Dermis microvascular lymphatic vessel endothelial cell (primary cell): ENCODE measurements around the gene SLC34A1. TPM values are rescaled to one million over a fixed set of nuclear protein-coding genes. Genes with fewer than 3 reads are reported as not detected.
"Not testable (repeated sequence)": the region's sequence is repeated elsewhere in the genome, so short reads cannot be mapped to it uniquely, and the experiment has no call there.

Source experiments
- DNase-seq, 2 donors: peaks; one replicate each; pipeline versions ENCODE4 v3.0.0 to v3.0.0-alpha.2; 2010; ENCODE audit warnings: low read depth in 2 of 2
- total RNA-seq: library from RNA; depleted of rRNA; stranded (reverse); fragments of >200 nt; gene quantifications from 2 replicates; pipeline ENCODE4 v1.2.1, GENCODE V29; 2014

SLC34A1 gene
- total RNA-seq, 1 donor from 2014 or later, result not detected

DNA sequence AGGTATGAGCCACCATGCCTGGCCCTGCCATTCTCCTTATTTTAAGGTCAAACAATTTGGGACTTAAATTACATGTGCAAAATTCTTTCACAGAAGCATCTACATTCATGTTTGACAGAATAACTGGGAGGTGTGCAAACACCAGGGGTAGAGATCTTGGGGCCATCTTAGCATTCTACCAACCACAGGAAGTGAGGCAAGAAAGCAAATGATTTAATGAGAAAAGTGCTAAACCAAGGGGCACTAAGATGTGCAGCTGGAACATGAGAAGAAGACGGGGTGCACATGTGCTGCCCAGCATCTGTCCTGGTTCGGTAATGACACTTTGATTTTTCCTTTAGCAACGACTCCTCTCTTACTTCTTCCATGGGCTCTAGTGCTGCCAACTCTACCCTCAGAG lies 26.3 kb downstream of the SLC34A1 start:
- DNase-seq, result no peak

- DNase-seq, result no peak
Observed at GRCh38 chr5:177412603-177413233, 28.5 kb downstream of the SLC34A1 start.

GRCh38 chr5:177414481-177414880 lies 30.2 kb downstream of the SLC34A1 start:
- no peak for DNase-seq

DNA sequence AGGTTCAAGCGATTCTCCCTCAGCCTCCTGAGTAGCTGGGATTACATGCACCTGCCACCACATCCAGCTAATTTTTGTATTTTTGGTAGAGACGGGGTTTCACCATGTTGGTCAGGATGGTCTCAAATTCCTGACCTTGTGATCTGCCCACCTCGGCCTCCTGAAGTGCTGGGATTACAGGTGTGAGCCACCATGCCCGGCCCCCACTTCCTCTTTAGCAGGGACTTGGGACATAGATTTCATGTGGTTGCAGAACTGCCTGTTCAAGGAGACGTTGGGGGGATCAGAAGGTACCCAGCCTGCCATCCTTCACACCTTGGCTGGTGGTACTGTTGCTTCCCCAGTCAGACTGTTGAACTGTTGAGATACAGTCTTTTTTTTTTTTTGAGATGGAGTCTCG lies 32.8 kb downstream of the SLC34A1 start:
- DNase-seq, result not testable (repeated sequence)

GRCh38 chr5:177419046-177419445 lies 34.8 kb downstream of the SLC34A1 start:
- DNase-seq, result no peak

GRCh38 chr5:177420472-177420871 lies 36.2 kb downstream of the SLC34A1 start:
- DNase-seq, result not testable (repeated sequence)

DNA sequence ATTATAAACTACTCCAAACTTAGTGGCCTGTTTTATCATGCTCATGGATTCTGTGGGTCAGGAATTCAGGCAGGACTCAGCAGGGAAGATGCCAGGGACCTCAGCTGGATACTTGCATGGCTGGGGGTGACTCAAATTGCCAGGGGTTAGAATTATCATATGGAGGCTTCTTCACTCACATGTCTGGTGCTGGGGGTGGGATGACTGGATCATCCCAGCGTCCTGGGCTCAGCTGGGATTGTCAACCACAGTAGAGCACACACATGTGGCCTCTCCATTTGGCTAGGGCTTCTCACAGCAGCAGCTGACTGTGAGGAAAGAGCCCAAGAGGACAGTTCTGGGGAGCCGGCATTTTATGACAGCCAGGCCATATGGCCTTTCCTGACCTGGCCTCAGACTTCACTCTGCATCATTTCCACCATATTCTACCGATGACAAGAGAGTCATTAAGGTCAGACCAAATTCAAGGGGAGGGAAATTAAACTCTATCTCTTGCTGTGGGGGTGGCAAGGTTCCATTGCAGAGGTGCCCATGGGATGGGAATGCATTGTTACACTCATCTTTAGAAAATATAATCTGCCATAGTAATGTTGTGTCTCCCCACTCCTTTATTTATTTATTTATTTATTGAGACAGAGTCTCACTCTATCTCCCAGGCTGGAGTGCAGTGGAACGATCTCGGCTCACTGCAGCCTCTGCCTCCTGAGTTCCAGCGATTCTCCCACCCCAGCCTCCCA lies 37.0 kb downstream of the SLC34A1 start:
- DNase-seq, result no peak

DNA sequence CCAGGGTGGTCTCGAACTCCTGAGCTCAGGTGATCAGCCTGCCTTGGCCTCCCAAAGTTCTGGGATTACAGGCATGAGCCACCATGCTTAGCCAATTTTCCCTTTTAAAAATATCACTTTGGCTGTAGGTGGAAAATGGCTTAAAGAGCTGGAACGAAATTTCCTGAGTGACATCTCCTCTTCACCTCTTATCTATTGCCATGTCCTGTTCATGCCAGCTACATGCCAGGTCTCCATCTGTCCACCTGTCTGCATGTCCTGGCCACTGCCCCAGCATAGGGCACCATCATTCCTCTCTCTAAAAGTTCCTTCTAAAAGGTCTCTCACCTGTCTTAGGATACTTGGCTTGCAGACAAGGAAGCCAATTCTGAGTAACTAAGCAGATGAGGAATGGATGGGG lies 39.4 kb downstream of the SLC34A1 start:
- DNase-seq, result no peak

DNA sequence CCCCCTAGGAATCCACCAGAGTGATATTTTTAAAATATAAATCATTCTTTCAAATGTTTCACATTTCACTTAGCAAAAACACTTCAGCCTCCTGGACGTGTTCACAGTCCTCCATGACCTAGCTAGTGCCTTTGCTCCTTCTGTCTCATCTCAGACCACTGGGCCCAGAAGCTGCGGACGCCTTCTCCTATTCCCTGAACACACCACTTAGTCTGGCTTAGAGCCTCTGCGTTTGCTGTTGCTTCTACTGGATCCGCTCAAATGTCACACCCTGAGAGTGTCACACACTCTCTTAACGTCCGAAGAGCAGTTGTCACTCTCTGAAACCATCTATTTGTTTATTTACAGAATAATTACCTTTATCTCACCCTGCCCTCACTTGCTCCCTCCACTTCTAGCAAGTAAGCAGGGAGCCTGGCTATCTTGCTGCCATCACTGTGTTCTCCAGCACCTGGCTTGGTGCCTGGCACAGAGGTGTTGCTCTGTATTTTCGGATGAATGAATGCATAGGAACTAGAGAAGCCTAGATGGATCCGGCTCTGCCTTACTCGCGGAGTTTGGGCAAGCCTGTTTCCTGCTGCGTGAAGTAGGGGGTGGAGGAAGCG lies 41.1 kb downstream of the SLC34A1 start:
- no peak for DNase-seq

DNA sequence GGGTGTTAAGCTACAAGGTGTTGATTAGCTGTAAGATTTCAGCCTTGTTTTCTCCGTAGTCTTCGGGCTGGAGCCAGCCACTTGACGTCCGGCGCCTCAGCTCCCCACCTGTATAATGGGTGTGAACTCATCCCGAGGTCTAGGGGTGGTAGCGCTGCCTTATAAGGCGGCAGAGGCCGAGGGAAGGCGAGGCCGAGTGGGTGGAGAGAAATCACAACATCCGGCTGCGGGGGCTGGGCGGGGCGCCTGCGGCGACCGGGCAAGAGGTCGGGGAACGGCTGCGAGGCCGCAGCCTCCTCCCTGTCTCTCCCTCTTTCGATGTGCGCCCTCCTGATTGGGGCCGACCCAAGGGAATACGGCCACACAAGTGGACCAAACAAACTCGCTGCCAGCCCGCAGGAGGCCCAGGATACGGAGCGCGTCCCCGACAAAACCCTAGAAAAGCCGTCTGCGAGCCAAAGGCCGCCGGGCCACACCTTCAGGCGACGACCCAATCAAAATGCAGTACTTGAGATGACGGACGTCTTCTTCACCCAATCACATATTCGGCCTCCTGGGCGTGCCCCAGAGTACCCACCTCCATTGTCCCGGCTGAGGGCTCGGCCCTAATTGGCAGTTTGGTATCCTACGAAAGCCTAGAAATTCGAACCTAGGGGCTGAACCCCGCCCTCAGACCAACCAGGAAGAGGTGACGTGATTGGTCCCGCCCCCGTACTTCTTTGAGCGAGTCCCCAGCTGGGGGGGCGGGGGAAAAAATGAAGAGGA lies 41.7 kb downstream of the SLC34A1 start:
- peak; percentile 100 for DNase-seq

DNA sequence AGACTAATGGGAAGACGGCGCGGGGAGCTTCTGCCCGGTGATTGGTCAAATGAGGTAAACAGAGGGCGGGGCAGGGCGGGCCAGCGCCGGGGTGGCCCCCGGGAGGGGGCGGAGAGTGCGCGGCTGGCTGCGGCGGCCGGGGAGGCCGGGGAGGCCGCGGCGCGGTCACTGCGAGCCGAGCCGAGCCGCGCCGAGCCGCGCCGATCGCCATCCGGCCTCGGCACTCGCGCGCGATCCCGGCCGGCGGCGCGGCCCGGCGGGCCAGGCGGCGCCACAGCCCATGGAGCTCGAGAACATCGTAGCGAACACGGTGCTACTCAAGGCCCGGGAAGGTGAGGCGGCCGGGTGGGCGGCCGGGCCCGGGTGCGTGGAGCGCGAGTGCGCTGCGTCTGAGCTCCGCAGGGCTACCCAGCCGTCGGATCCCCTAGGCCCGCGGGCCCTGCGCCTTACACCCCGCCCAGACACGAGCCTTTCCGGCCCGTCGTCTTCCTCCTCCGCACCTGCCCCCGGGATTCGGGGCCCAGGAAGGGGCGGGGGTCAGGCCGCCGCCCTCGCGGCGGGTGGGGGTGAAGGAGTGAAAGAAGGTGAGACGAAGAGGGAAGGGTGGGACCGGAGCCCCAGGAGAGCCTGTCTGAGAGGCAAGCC lies 42.5 kb downstream of the SLC34A1 start, which contains the start of gene GRK6:
GRK6 (plus strand) TSS at position 111 of the 645 bp plus-strand sequence; CDS start at position 281, 170 bp downstream.
- DNase-seq, result no peak

GRCh38 chr5:177427211-177427822 lies 43.1 kb downstream of the SLC34A1 start:
- DNase-seq, result no peak

- DNase-seq, result no peak
Observed at GRCh38 chr5:177427919-177428573, 43.8 kb downstream of the SLC34A1 start.

DNA sequence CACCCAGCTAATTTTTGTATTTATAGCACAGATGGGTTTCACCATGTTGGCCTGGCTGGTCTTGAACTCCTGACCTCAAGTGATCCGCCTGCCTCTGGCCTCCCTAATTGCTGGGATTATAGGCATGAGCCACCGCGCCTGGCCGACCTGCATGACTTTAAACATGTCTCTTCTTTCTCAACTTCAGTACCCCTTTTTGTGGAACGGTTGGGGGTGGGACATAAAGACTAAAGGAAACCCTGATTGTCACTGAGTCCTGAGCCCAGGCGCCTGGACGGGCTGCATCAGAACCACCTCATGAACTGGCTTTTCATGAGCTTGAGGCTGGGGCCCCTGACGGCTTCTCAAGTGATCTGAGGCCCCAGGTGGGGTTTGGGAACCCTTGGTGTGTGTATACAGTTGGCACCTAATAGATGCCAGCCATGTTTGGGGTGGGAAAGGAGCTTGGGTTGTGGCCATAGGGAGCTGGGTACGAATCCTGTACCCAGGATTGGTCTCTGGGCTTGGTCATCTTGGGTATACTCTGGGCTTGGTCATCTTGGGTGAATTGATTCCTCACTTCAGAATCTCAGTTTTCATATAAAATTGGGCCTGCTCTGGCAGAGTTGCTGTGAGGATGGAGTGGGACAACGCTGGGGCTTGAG lies 44.5 kb downstream of the SLC34A1 start:
- DNase-seq, result no peak

DNA sequence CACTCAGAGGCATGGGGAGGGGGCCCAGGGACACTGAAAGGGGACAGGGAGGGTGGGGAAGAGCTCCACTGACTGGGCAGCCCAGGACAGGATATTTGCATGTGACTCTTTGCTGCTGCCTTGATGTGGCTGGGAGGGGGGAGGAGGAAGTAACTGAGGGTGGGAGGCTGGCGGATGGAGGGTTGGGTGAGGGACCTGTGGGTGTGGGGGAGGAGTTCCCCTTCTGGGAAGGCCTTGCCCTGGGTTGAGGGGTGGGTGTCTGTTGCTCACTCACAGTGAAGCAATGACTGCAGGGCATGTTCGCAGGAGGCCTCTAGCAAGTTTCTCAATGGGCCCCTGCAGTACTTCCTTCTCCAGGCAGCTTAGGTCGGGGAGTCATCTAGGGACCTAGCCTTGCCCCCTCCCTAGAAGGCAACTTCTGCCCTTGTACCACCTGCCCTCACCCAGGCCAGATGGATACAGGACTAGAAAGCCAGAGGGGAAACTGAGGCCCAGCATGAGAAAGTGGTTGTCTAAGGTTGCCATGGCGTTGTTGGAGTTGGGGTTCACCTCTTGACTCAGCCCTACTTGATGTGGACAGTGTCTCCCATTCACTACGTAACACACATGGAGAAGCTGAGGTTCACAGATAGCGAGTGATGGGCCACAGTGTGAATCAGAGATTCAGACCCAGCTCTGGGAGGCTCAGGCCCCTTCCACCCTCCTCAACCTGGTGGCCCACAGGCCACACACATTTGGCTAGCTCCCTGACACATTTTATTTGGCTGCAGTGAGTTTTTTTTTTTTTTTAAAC lies 45.2 kb downstream of the SLC34A1 start:
- no peak for DNase-seq

GRCh38 chr5:177430140-177430951 lies 46.1 kb downstream of the SLC34A1 start:
- no peak for DNase-seq

- no peak for DNase-seq
Observed at GRCh38 chr5:177430972-177431316, 46.7 kb downstream of the SLC34A1 start.
